Activated T-cell treated with anti-CD3 and anti-CD28 coated beads, Interleukin-2, amount 50 U/mL, for 4 hours (primary cell): Measurements from ENCODE around the gene RNF212. TPM values are rescaled to one million over a fixed set of nuclear protein-coding genes. Genes with fewer than 3 reads are reported as not detected.

Experiments used
- ATAC-seq, 2 donors: fragments of 200-7000 bp; cut with Tn5 transposase; one replicate each; pipeline ENCODE4 v1.10.0; 2021
- DNase-seq: peaks from one replicate; pipeline ENCODE4 v3.0.0-alpha.2; 2020
- H3K27me3 Mint-ChIP-seq: one replicate; pipeline ENCODE4 v1.8.0; 2021; ENCODE audit warnings: low read depth, mixed read lengths
- H3K36me3 Mint-ChIP-seq: one replicate; pipeline ENCODE4 v1.8.0; 2022; ENCODE audit warnings: mixed read lengths; ENCODE audit not compliant: insufficient read depth
- H3K4me1 Mint-ChIP-seq: one replicate; pipeline ENCODE4 v1.8.0; 2021; ENCODE audit warnings: low read depth, mixed read lengths
- H3K4me3 Mint-ChIP-seq: one replicate; pipeline ENCODE4 v1.8.0; 2021; ENCODE audit warnings: mild to moderate bottlenecking, moderate library complexity, mixed read lengths
- H3K9me3 Mint-ChIP-seq: one replicate; pipeline ENCODE4 v1.8.0; 2021; ENCODE audit warnings: mixed read lengths
- total RNA-seq, 3 donors: library from RNA; stranded (reverse); gene quantifications; one replicate each; pipeline ENCODE4 v1.2.1, GENCODE V29; 2021

RNF212 gene
- total RNA-seq, 3 donors from 2014 or later = 0.79 to 2.9 (median 0.84) TPM

GRCh38 chr4:1090036-1090435 lies 23.3 kb downstream of the RNF212 start:
- DNase-seq (no peak), ATAC-seq (no peak)
- Mint-ChIP-seq H3K4me1 (no peaks in the 10 kb centered on the region), H3K9me3 (peaks cover 9% of the 10 kb centered on the region), H3K36me3 (no peaks in the 10 kb centered on the region), H3K4me3 (no peak overlapping the region), H3K27me3 (peaks cover 8% of the 10 kb centered on the region)

GRCh38 chr4:1087371-1087770 lies 26.0 kb downstream of the RNF212 start:
- H3K27me3 Mint-ChIP-seq = peaks cover 17% of the 10 kb centered on the region
- ATAC-seq = no peak
- no peak overlapping the region for H3K4me3 Mint-ChIP-seq

DNA sequence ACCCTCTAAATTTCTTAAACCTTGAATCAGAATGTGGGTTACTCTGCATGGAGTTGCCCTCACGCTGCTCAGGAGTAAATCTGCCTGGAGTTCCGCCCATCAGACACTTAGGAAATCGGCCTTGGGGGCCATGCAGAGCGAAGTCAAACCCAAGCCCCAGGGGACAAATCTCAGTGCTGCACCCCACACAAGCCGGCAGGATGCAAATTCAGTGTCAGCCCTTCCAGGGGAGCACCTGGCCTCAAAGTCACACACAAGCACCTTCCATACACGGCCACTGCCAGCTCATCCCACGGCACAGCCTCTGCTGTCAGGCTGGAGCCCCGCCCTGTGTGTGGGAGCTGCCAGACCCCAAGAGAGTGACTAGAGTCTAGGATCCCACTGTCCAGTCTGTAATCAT lies 27.4 kb downstream of the RNF212 start:
- Mint-ChIP-seq H3K27me3 (peaks cover 26% of the 10 kb centered on the region), H3K4me3 (no peak overlapping the region), H3K36me3 (no peaks in the 10 kb centered on the region), H3K4me1 (peaks cover 3% of the 10 kb centered on the region), H3K9me3 (peaks cover 9% of the 10 kb centered on the region)
- DNase-seq = no peak
- no peak for ATAC-seq

More at GRCh38 chr4:1087371-1087770, 26.0 kb downstream of the RNF212 start:
- DNase-seq = no peak
- Mint-ChIP-seq H3K36me3 (no peaks in the 10 kb centered on the region), H3K4me1 (no peaks in the 10 kb centered on the region), H3K9me3 (peaks cover 9% of the 10 kb centered on the region)

DNA sequence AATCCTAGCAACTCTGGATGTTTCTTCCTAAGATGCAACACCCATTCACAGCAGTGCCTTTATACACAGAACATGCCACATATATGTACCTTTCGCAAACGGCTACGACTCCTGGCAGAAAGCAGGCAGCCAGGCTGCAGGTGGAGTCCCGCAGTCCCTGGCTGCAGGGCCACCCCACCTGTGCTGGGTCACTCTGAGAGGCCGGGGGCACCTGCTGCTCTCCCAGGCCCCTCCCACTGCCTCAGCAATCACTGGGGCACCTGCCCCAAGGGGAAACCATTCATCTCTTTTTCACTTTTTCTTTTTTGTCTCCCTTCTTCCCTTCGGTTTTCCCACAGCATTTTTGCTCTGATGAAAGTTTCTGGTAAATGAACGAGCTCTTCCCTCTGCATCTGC lies 28.0 kb downstream of the RNF212 start:
- ATAC-seq = no peak
- Mint-ChIP-seq H3K4me3 (no peak overlapping the region), H3K4me1 (peaks cover 3% of the 10 kb centered on the region), H3K27me3 (peaks cover 32% of the 10 kb centered on the region), H3K9me3 (peaks cover 9% of the 10 kb centered on the region), H3K36me3 (no peaks in the 10 kb centered on the region)
- no peak for DNase-seq

DNA sequence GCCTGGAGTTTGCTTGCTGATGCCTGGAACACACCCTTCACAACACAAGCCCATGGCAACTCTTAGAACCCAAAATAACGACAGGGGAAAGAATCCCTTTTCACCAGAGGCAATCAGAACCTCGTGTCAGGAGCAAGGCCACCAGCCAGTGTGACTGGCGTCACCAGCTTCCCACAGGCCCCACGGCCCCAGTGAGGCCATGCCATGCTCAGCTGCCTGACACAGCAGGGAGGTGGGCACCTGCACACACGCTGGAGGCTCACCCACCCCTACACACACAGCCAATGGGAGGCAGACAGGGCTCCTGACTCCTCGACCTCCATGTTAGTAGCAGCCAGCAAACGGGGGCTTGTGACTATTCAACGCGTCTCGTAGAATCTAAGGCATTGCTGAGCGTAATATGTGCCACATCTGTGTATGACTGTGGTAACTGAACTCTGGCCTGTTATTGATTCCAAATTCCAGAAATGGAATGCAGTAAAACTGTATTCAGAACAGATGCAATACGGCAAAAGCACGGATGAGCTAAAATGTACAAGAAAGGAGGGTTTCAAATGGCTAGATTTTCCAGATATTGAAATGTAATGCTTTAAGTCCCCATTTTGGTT lies 28.5 kb downstream of the RNF212 start:
- no peak for ATAC-seq
- peaks cover 3% of the 10 kb centered on the region for H3K4me1 Mint-ChIP-seq
- peaks cover 9% of the 10 kb centered on the region for H3K9me3 Mint-ChIP-seq
- H3K36me3 Mint-ChIP-seq = no peaks in the 10 kb centered on the region
- DNase-seq = no peak
- H3K27me3 Mint-ChIP-seq = peaks cover 37% of the 10 kb centered on the region
- H3K4me3 Mint-ChIP-seq = no peak overlapping the region

DNA sequence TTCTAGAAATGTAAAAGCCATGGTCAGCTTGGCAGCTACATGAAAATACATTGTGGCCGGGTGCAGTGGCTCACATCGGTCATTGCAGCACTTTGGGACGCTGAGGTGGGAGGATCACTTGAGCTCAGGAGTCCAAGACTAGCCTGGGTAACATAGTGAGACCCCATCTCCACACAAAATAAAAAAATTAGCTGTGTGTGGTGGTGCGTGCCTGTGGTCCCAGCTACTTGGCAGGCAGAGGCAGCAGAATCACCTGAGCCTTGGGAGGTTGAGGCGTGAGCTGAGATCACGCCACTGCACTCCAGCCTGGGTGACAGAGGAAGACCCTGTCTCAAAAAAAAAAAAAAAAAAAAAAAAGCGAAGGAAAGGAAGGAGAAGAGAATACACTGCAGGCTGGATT lies 29.0 kb downstream of the RNF212 start:
- H3K9me3 Mint-ChIP-seq = peaks cover 9% of the 10 kb centered on the region
- no peak overlapping the region for H3K4me3 Mint-ChIP-seq
- DNase-seq (no peak), ATAC-seq (no peak)
- peaks cover 3% of the 10 kb centered on the region for H3K4me1 Mint-ChIP-seq
- no peaks in the 10 kb centered on the region for H3K36me3 Mint-ChIP-seq
- H3K27me3 Mint-ChIP-seq = peaks cover 40% of the 10 kb centered on the region

DNA sequence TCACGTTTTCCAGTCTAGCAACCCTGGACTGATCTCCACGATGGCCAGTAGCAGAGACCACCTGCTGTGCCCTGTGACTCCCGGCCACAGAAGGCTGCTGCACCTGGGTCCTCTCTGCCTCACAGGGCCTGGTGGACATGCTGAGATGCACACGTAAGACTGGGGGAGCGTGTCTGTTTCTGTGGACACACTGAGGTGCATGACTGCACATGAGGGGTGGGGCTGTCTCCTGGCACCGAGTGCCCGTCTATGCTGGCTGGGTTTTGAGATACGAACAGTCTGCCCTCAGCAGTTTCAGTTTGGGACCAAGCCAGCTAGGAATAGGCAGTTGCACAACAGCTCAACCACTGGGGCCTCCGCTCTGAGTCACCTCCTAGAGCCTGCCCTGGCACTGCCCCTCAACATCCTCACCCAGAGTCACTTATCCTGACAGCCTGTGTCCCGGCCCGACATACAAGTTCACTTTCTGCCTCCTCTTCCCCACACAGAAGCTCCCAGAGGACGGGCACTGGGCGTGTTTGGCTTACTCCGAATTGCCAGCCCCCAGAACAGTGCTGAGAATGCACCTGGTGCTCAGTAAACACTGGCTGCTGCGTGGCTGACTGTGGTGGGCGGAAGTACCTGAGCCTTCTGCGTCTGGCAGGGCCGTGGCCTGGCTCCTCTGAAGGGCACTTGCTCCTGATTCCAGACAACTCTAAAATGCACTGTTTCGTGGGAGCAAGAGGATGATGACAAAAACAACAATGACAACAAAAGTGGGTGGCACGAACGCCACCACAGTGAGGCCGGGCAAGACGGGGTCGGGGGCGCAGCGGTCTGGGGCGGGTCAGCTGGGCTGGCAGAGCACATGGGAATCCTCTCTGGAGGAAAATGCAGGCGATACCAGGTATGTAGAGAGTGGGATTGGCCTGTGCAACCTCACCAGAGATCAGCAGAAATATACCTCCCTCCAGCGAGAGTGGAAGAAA lies 30.9 kb downstream of the RNF212 start:
- Mint-ChIP-seq H3K36me3 (no peaks in the 10 kb centered on the region), H3K4me3 (no peak overlapping the region), H3K4me1 (peaks cover 3% of the 10 kb centered on the region), H3K9me3 (no peaks in the 10 kb centered on the region), H3K27me3 (peaks cover 40% of the 10 kb centered on the region)
- DNase-seq (no peak), ATAC-seq (no peak)

DNA sequence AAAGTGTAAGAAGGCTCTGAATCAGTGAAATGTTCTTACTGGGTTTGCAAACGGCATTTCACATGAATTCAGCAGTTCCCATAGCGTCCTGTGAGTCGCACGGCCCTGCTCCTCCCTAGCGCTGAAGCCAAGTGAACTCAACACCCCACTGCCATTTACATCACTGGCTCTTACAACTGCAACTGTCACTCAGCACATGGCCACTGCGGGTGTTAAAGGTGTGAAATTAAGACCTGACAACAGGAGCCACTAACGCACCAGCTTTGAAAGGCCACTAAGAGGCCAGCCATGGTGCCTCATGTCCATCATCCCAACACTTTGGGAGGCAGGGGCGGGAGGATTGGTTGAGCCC lies 31.7 kb downstream of the RNF212 start:
- Mint-ChIP-seq H3K36me3 (no peaks in the 10 kb centered on the region), H3K27me3 (peaks cover 40% of the 10 kb centered on the region), H3K9me3 (no peaks in the 10 kb centered on the region), H3K4me3 (no peak overlapping the region), H3K4me1 (peaks cover 3% of the 10 kb centered on the region)
- ATAC-seq (peak; percentile 34 to 48), DNase-seq (no peak)

DNA sequence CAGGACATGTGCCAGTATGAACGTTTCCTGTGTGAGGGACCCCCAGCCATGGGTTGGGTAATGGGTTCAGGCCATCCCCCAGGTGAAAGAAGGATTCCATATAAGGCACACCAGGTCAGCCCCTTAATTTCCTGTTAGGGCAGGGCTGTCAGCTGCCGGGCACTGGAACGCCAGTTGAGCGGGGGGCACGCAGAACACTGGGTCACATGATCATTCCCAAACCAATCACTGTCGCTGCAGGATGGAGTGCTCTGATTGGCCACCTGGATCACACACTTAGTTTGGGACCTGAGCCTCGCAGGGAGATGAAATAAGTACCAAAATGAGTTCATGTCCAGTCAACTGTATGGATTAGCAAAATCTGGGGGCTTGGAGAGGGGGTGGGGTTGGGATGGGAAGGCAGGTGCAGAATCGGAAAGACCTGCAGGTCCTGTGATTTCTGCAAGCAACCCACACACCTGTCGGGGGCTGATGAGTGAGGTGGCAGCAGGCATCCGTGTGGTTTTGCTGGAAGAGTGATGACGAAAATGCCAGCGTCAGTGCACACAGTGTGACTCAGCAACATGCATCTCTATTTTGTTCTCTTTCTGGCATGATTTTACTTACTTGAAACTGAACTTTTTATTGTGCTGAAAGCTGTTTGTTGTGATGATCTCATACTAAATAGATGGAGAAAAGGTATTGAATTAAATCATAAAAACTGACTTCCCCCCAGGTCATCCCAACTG lies 32.2 kb downstream of the RNF212 start:
- H3K4me3 Mint-ChIP-seq = no peak overlapping the region
- no peak for DNase-seq
- no peaks in the 10 kb centered on the region for H3K36me3 Mint-ChIP-seq
- peak; percentile 18 to 74 for ATAC-seq
- peaks cover 3% of the 10 kb centered on the region for H3K4me1 Mint-ChIP-seq
- H3K27me3 Mint-ChIP-seq = peaks cover 40% of the 10 kb centered on the region
- no peaks in the 10 kb centered on the region for H3K9me3 Mint-ChIP-seq

DNA sequence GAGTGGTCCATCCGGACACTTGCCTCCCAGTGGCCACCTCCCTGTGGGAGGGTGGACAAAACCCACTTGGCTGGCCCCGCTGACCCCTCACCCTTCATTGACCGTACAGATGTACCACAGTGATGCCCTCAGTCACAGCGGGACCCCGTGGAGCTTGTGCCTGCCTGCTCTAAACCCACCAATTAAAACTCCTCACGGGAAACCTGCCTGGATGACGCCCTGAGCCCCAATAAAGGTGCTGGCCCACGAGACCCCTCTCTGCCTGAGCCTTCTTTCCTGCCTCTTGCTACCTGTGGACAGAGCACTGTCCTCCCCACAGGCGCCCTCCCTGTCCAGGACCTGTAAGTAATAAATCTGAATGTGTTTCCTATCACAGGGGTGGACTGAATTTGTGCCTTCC lies 32.9 kb downstream of the RNF212 start:
- Mint-ChIP-seq H3K9me3 (no peaks in the 10 kb centered on the region), H3K36me3 (no peaks in the 10 kb centered on the region), H3K27me3 (peaks cover 35% of the 10 kb centered on the region), H3K4me3 (no peak overlapping the region), H3K4me1 (peaks cover 3% of the 10 kb centered on the region)
- no peak for ATAC-seq
- no peak for DNase-seq

GRCh38 chr4:1079711-1080265 lies 33.6 kb downstream of the RNF212 start:
- no peak overlapping the region for H3K4me3 Mint-ChIP-seq
- no peak for DNase-seq
- no peaks in the 10 kb centered on the region for H3K9me3 Mint-ChIP-seq
- H3K4me1 Mint-ChIP-seq = peaks cover 3% of the 10 kb centered on the region
- ATAC-seq = no peak
- peaks cover 31% of the 10 kb centered on the region for H3K27me3 Mint-ChIP-seq
- no peaks in the 10 kb centered on the region for H3K36me3 Mint-ChIP-seq

DNA sequence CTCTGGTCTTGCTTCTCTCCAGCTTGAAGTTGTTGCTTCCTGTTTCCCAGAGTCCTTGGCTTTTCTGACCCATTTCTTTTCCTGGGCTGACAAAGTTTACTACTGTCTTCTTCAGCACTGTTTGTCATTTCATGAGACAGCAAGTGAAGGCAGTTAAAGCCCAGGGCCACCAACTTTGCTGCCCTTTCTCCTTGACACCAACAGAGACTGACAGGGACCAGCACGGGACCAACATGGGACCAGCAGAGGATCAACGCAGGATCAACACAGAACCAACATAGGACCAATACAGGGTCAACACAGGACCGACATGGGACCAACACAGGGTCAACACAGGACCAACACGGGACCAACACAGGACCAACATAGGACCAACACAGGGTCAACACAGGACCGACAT lies 34.9 kb downstream of the RNF212 start:
- H3K36me3 Mint-ChIP-seq = no peaks in the 10 kb centered on the region
- H3K4me3 Mint-ChIP-seq = no peak overlapping the region
- peaks cover 3% of the 10 kb centered on the region for H3K4me1 Mint-ChIP-seq
- no peaks in the 10 kb centered on the region for H3K9me3 Mint-ChIP-seq
- ATAC-seq (no peak), DNase-seq (no peak)
- H3K27me3 Mint-ChIP-seq = peaks cover 31% of the 10 kb centered on the region

- Mint-ChIP-seq H3K9me3 (no peaks in the 10 kb centered on the region), H3K36me3 (no peaks in the 10 kb centered on the region), H3K4me1 (peaks cover 5% of the 10 kb centered on the region), H3K27me3 (peaks cover 27% of the 10 kb centered on the region), H3K4me3 (no peak overlapping the region)
- ATAC-seq (no peak), DNase-seq (no peak)
Measured at GRCh38 chr4:1077711-1078477, 35.5 kb downstream of the RNF212 start.
